ENCODE results near the gene PIEZO2.
"Not testable (repeated sequence)": the region's sequence is repeated elsewhere in the genome, so short reads cannot be mapped to it uniquely, and the experiment has no call there.

Gene PIEZO2

GRCh38 chr18:11148680-11149440 is 509 bp downstream of the PIEZO2 start:
- DNase-seq (ENCODE audit: low read depth, low spot score): no peak

- DNase-seq (ENCODE audit: low read depth, low spot score): no peak
Observed at GRCh38 chr18:11147962-11148679, 1.2 kb downstream of the PIEZO2 start.

- no peak for DNase-seq (ENCODE audit: low read depth, low spot score)
Observed at GRCh38 chr18:11147371-11147951, 1.9 kb downstream of the PIEZO2 start.

- DNase-seq (ENCODE audit: low read depth, low spot score): no peak
Observed at GRCh38 chr18:11146947-11147345, 2.4 kb downstream of the PIEZO2 start.

GRCh38 chr18:11146238-11146946 is 3.0 kb downstream of the PIEZO2 start:
- no peak for DNase-seq (ENCODE audit: low read depth, low spot score)

GRCh38 chr18:11145413-11146191 is 3.8 kb downstream of the PIEZO2 start:
- DNase-seq (ENCODE audit: low read depth, low spot score): no peak

GRCh38 chr18:11137400-11137799 is 12.0 kb downstream of the PIEZO2 start:
- no peak for DNase-seq (ENCODE audit: low read depth, low spot score)

- DNase-seq (ENCODE audit: low read depth, low spot score): no peak
Observed at GRCh38 chr18:11136241-11136640, 13.1 kb downstream of the PIEZO2 start.

- DNase-seq (ENCODE audit: low read depth, low spot score): no peak
Observed at GRCh38 chr18:11134940-11135339, 14.4 kb downstream of the PIEZO2 start.

GRCh38 chr18:11129059-11129458 is 20.3 kb downstream of the PIEZO2 start:
- DNase-seq (ENCODE audit: low read depth, low spot score): not testable (repeated sequence)

- DNase-seq (ENCODE audit: low read depth, low spot score): no peak
Observed at GRCh38 chr18:11125492-11126315, 23.7 kb downstream of the PIEZO2 start.

- DNase-seq (ENCODE audit: low read depth, low spot score): no peak
Observed at GRCh38 chr18:11124054-11124453, 25.3 kb downstream of the PIEZO2 start.

- no peak for DNase-seq (ENCODE audit: low read depth, low spot score)
Observed at GRCh38 chr18:11121443-11121849, 27.9 kb downstream of the PIEZO2 start.

- DNase-seq (ENCODE audit: low read depth, low spot score): no peak
Observed at GRCh38 chr18:11119959-11120587, 29.3 kb downstream of the PIEZO2 start.

GRCh38 chr18:11119550-11119949 is 29.8 kb downstream of the PIEZO2 start:
- DNase-seq (ENCODE audit: low read depth, low spot score): no peak

GRCh38 chr18:11118051-11118766 is 31.2 kb downstream of the PIEZO2 start:
- DNase-seq (ENCODE audit: low read depth, low spot score): no peak

GRCh38 chr18:11115276-11115675 is 34.1 kb downstream of the PIEZO2 start:
- no peak for DNase-seq (ENCODE audit: low read depth, low spot score)

GRCh38 chr18:11114653-11115052 is 34.7 kb downstream of the PIEZO2 start:
- DNase-seq (ENCODE audit: low read depth, low spot score): no peak

GRCh38 chr18:11113937-11114336 is 35.4 kb downstream of the PIEZO2 start:
- DNase-seq (ENCODE audit: low read depth, low spot score): no peak

Measured in activated naive CD8-positive, alpha-beta T cell treated with anti-CD3 and anti-CD28 coated beads, Interleukin-2, amount 50 U/mL, for 16 hours (primary cell).